CD4-positive, alpha-beta T cell (primary cell): ENCODE measurements around the gene KCTD14. TPM values are rescaled to one million over a fixed set of nuclear protein-coding genes. Genes with fewer than 3 reads are reported as not detected.

Experiments used
- ATAC-seq: fragments of 200-7000 bp; cut with Tn5 transposase; one replicate; pipeline ENCODE4 v1.10.0; 2022; ENCODE audit warnings: mild to moderate bottlenecking; ENCODE audit not compliant: poor library complexity
- CTCF ChIA-PET: fragments of 350-600 bp; sonication (Branson Sonifier 250); formaldehyde crosslinking; loops from one replicate; lab custom pipeline; 2021; ENCODE audit warnings: antibody characterized with exemption, inconsistent platforms; lab: Charles Lee
- POLR2A ChIA-PET: fragments of 350-600 bp; sonication (Branson Sonifier 250); formaldehyde crosslinking; loops from one replicate; lab custom pipeline; 2021; ENCODE audit warnings: antibody characterized with exemption, inconsistent platforms; lab: Charles Lee
- DNase-seq, 14 experiments: peaks; one replicate each; pipeline ENCODE4 v3.0.0-alpha.2; 2013 to 2020; ENCODE audit warnings: mixed read lengths in 2 of 14
- H3K27ac ChIP-seq, 2 donors: one replicate each; pipeline versions ENCODE4 v1.5.1 to v1.7.0; 2013; ENCODE audit warnings: low read length in 2 of 2, low read depth in 1 of 2, mild to moderate bottlenecking in 1 of 2
- H3K27me3 ChIP-seq, 2 experiments: 1 replicate in 1 of 2; 2 replicates in 1 of 2; pipeline versions ENCODE4 v1.6.1 to v1.7.0; 2013; ENCODE audit warnings: low read length in 2 of 2, control low read depth in 1 of 2, mild to moderate bottlenecking in 1 of 2, moderate library complexity in 1 of 2; ENCODE audit not compliant: insufficient read depth in 2 of 2, control insufficient read depth in 1 of 2
- H3K36me3 ChIP-seq: one replicate; pipeline ENCODE4 v1.6.1; 2013; ENCODE audit warnings: low read length, control low read depth; ENCODE audit not compliant: insufficient read depth
- H3K4me1 ChIP-seq: one replicate; pipeline ENCODE4 v1.6.1; 2013; ENCODE audit warnings: low read length, control low read depth; ENCODE audit not compliant: insufficient read depth
- H3K4me3 ChIP-seq: one replicate; pipeline ENCODE4 v1.5.1; 2013; ENCODE audit warnings: mild to moderate bottlenecking, low read length, moderate library complexity
- H3K9me3 ChIP-seq, 2 experiments: 1 replicate in 1 of 2; 2 replicates in 1 of 2; pipeline versions ENCODE4 v1.6.1 to v1.7.0; 2013; ENCODE audit warnings: low read length in 2 of 2, mild to moderate bottlenecking in 2 of 2, control low read depth in 1 of 2, moderate library complexity in 1 of 2; ENCODE audit not compliant: control insufficient read depth in 1 of 2, insufficient read depth in 1 of 2
- H3K27ac Mint-ChIP-seq: one replicate; pipeline ENCODE4 v1.8.0; 2020; ENCODE audit warnings: mixed read lengths
- H3K27me3 Mint-ChIP-seq: one replicate; pipeline ENCODE4 v1.8.0; 2021; ENCODE audit warnings: mixed read lengths
- H3K36me3 Mint-ChIP-seq: one replicate; pipeline ENCODE4 v1.8.0; 2021; ENCODE audit warnings: low read depth, mixed read lengths
- H3K4me1 Mint-ChIP-seq: one replicate; pipeline ENCODE4 v1.8.0; 2021; ENCODE audit warnings: low read depth, mixed read lengths
- H3K4me3 Mint-ChIP-seq: one replicate; pipeline ENCODE4 v1.8.0; 2020; ENCODE audit warnings: mild to moderate bottlenecking, mixed read lengths
- H3K9me3 Mint-ChIP-seq: one replicate; pipeline ENCODE4 v1.8.0; 2020; ENCODE audit warnings: mixed read lengths
- CTCF ChIP-seq: fragments of 200-600 bp; IDR thresholded peaks from one replicate; pipeline ENCODE4 v1.8.0; 2022; ENCODE audit warnings: antibody characterized with exemption, mild to moderate bottlenecking
- intact Hi-C, 2 experiments: fragments of 100-400 bp; cut with DNase I in 1 of 2; cut with micrococcal nuclease in 1 of 2; formaldehyde crosslinking; loops; one replicate each; pipeline versions ENCODE4 v1.15.1 to v1.9.0; 2023 to 2025; cut with DNase I, micrococcal nuclease
- total RNA-seq, 174 experiments: library from RNA in 2 of 174; stranded (reverse) in 2 of 174; gene quantifications; one replicate each; pipeline ENCODE4 v1.2.3 and lab custom pipeline; 2021 to 2026

KCTD14 gene
- total RNA-seq, 2 experiments from 2014 or later = 0.34 TPM; not detected in 1

GRCh38 chr11:77999446-78000030, 23.5 kb downstream of the KCTD14 start:
- ChIA-PET POLR2A (no interaction called here), CTCF (interaction anchor here (0.7 kb wide), 2 partner anchors 27 to 46 kb away, joined by 3 read pairs; no protein-coding TSS in a partner anchor)
- Histone ChIP-seq H3K9me3 (no peaks in the 10 kb centered on the region), H3K36me3 (no peaks in the 10 kb centered on the region), H3K4me1 (peaks cover 12% of the 10 kb centered on the region), H3K4me3 (no peak overlapping the region), H3K27ac (no peak overlapping the region), H3K27me3 (no peaks in the 10 kb centered on the region)
- Mint-ChIP-seq H3K36me3 (peaks cover 2% of the 10 kb centered on the region), H3K9me3 (no peaks in the 10 kb centered on the region), H3K27me3 (no peaks in the 10 kb centered on the region), H3K27ac (no peak overlapping the region), H3K4me1 (peaks cover 9% of the 10 kb centered on the region), H3K4me3 (no peak overlapping the region)
- intact Hi-C loops = loop anchor here (1.0 to 10.0 kb wide), 6 partner anchors 78 to 1615 kb away; partner anchors contain the start of genes GAB2 (in 1 of the 2), GVQW3 (in 1 of the 2), NDUFC2 (in 1 of the 2) and THAP12 (in 1 of the 2)
- TF ChIP-seq CTCF = no peak
- ATAC-seq = no peak
- no peak for DNase-seq

GRCh38 chr11:77994434-77995362, 28.4 kb downstream of the KCTD14 start, which contains the start of gene INTS4:
INTS4 (minus strand) TSS chr11:77994668; CDS start chr11:77994643, 25 bp downstream.
- Histone ChIP-seq H3K27ac (peak within 1 kb of the TSS; percentile 77 to 85), H3K9me3 (no peaks in the 10 kb centered on the region), H3K4me3 (peak within 1 kb of the TSS; percentile 83), H3K27me3 (no peaks in the 10 kb centered on the region), H3K4me1 (peaks cover 22% of the 10 kb centered on the region), H3K36me3 (peaks cover 15% of the 10 kb centered on the region)
- Mint-ChIP-seq H3K9me3 (no peaks in the 10 kb centered on the region), H3K27me3 (no peaks in the 10 kb centered on the region), H3K27ac (peak within 1 kb of the TSS; percentile 95), H3K4me1 (peaks cover 39% of the 10 kb centered on the region), H3K4me3 (peak within 1 kb of the TSS; percentile 96), H3K36me3 (peaks cover 20% of the 10 kb centered on the region)
- CTCF ChIA-PET = interaction anchor here (0.9 to 1.4 kb wide), 9 partner anchors 20 to 570 kb away, joined by 3 to 6 read pairs (median 4); partner anchors contain the start of genes ALG8, GAB2 and NDUFC2
- ATAC-seq = peak; percentile 96
- DNase-seq = peak; percentile 95 to 100 (median 97)
- intact Hi-C loops = loop anchor here (1.0 to 10.0 kb wide), 11 partner anchors 17 to 1610 kb away; partner anchors contain the start of genes AAMDC (in 2 of the 2), KCTD21 (in 2 of the 2), USP35 (in 2 of the 2) and ALG8 (in 1 of the 2)
- TF ChIP-seq CTCF = no peak
- POLR2A ChIA-PET = interaction anchor here (0.5 to 2.7 kb wide), 19 partner anchors 10 to 1551 kb away, joined by 3 to 61 read pairs (median 4); partner anchors contain the start of genes AAMDC, ALG8, GAB2 and KCTD21

GRCh38 chr11:77993902-77994301, 29.2 kb downstream of the KCTD14 start:
- Mint-ChIP-seq H3K4me1 (peaks cover 39% of the 10 kb centered on the region), H3K36me3 (peaks cover 21% of the 10 kb centered on the region), H3K4me3 (peak overlapping the region; percentile 96), H3K27me3 (no peaks in the 10 kb centered on the region), H3K9me3 (no peaks in the 10 kb centered on the region), H3K27ac (peak overlapping the region; percentile 95)
- H3K4me1 ChIP-seq = peaks cover 22% of the 10 kb centered on the region
- peak overlapping the region; percentile 83 for H3K4me3 ChIP-seq
- H3K27me3 ChIP-seq = no peaks in the 10 kb centered on the region
- no peak for TF ChIP-seq CTCF
- H3K36me3 ChIP-seq = peaks cover 19% of the 10 kb centered on the region
- ChIA-PET POLR2A (interaction anchor here (0.8 to 2.7 kb wide), 6 partner anchors 52 to 1550 kb away, joined by 3 to 61 read pairs (median 8); partner anchors contain the start of genes AAMDC, ALG8, GAB2 and RSF1), CTCF (interaction anchor here (0.9 to 1.6 kb wide), 4 partner anchors 51 to 171 kb away, joined by 3 to 5 read pairs (median 4); partner anchors contain the start of gene ALG8)
- ATAC-seq = no peak
- no peaks in the 10 kb centered on the region for H3K9me3 ChIP-seq
- intact Hi-C loops = loop anchor here (1.0 to 10.0 kb wide), 7 partner anchors 145 to 1609 kb away; partner anchors contain the start of genes KCTD21 (in 2 of the 2), USP35 (in 2 of the 2), AAMDC (in 1 of the 2) and ALG8 (in 1 of the 2)
- H3K27ac ChIP-seq = peak overlapping the region; percentile 77 to 85
- DNase-seq = peak in 3 of 14 experiments; percentile 3 to 28 (median 5)
